ENCODE measurements around the gene ZFP28. TPM values are rescaled to one million over a fixed set of nuclear protein-coding genes. Genes with fewer than 3 reads are reported as not detected.

Gene ZFP28
- polyA plus RNA-seq (2012; ENCODE audit: insufficient read depth, insufficient read length): 1.9 TPM

DNA sequence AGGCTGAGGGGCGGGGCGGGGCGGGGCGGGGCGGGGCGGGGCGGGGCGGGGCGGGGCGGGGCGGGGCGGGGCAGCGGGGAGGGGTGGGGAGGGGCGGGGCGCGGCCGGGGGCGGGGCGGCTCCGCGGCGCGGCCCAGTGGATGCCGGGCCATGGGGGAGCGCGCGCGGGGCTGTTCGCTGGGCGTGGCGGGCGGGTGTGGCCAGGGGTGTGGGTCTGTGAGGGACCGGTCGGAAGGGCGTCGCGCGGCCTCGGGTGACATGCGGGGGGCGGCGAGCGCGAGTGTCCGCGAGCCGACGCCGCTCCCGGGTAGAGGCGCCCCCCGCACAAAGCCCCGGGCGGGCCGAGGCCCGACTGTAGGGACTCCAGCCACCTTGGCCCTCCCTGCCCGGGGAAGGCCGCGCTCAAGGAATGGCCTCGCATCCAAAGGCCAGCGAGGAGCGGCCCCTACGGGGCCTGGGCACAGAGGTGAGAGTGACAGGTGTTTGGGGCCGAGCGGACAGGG is at the start of gene ZFP28:
ZFP28 (plus strand) TSS at position 188 of the 503 bp plus-strand sequence; CDS start at position 259, 71 bp downstream.
- no peak for DNase-seq (ENCODE audit: low read depth, low spot score)
- H3K4me3 ChIP-seq (ENCODE audit: low read length): no peak within 1 kb of the TSS

DNA sequence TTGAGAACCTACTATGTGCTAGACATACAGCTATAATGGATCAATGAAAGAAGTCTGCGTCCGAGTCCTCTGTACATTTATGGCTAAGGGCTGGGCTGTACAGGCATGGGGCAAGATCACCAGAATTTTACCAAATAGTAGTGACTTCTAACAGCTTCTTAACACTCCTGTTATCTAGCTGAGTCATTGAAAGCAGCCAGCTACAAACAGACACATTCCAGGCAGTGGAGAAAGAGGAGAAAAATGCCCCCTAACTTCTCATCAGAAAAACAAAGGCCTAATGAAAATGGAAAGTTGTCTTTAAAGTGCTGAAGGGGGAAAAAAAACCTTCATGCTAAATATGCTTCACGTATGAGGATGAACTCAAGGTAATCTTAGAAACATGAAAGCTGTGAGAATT is 47.3 kb upstream of the ZFP28 start:
- DNase-seq (ENCODE audit: low read depth, low spot score): no peak

DNA sequence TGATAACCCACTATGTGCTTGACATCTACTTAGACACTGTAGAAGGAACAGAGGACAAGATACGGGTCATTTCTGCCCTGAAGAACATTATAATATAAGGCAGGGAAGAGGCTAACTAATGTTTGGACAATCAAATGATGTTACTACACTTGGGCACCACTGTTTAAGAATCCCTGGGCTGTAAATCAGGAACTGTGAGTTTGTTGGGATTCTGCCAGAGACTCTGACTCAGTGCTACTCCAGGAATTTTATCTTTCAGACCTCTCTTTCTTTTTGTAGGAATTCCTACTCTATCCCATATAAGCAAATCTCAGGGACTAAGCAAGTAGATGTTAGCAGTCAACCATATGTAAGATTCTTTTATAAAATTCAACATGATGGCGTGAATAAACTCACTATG is 34.2 kb upstream of the ZFP28 start:
- H3K4me3 ChIP-seq (ENCODE audit: low read length): no peak overlapping the region
- no peak for DNase-seq (ENCODE audit: low read depth, low spot score)

More for the DNA sequence above, 47.3 kb upstream of the ZFP28 start:
- H3K4me3 ChIP-seq (ENCODE audit: low read length): no peak overlapping the region

DNA sequence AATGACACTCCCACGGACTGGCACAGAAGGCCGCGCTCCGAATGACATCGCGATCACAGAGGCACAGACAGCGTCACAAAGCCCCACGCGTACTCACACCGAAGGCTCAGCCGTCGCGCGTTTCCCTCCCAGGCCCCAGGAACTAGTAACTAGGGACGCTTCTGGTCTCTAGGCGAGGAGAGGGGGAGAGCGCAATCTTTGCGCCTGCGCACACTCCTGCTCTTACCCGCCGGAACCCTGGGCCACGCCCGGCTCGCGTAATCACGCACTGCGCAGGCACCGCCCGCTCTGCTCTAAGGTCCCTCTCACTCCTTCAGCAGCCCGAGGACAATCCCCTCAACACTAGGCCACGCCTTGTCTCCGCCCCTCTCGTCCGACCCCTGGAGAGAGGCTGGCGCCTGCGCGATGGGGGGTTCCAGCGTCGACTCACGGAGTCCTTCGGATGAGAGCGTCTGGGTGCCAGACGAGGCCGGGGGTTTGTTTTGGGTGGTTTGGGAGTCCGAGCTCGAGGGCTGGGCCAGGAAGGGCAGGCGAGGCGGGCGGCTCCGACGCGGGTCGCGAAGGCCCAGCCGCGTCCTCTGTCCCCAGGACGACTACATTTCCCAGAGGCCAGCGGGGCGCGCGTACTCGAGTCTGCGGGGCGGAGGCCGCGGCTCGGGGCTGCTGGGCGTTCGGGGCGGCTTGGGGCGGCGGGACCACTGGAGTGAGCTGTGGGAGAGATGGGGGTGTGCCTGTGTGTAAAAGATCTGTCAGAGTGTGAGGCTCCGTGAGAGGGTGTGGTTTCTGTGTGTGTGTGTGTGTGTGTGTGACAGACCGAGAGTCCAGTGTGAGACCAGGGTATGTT is 31.1 kb upstream of the ZFP28 start, which contains the start of gene ZNF471:
ZNF471 (plus strand) TSS at position 410 of the 844 bp plus-strand sequence. CDS start 3,717 bp downstream, outside the sequence.
- H3K4me3 ChIP-seq (ENCODE audit: low read length): no peak within 1 kb of the TSS
- DNase-seq (ENCODE audit: low read depth, low spot score): no peak

DNA sequence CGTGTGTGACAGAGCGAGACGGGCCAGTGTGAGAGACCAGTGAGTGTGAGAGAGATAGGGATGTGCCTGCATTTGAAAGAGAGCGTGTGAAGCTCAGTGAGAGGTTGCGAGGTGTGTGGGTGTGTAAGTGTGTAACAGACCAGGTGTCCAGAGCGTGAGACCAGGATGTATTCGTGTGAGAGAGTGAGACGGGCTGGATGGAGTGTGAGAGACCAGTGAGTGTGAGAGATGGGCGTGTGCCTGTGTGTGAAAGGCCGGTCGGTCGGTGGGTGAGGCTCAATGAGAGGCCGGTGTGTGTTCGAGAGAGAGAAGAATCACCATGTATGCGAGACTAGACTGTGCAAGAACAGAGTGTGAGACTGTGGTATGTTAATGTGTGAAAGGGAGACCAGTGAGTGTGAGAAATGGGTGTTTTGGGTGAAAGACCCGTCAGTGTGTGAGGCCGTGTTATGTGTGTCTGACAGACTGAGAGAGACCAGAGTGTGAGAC is 30.4 kb upstream of the ZFP28 start:
- no peak overlapping the region for H3K4me3 ChIP-seq (ENCODE audit: low read length)
- DNase-seq (ENCODE audit: low read depth, low spot score): no peak

DNA sequence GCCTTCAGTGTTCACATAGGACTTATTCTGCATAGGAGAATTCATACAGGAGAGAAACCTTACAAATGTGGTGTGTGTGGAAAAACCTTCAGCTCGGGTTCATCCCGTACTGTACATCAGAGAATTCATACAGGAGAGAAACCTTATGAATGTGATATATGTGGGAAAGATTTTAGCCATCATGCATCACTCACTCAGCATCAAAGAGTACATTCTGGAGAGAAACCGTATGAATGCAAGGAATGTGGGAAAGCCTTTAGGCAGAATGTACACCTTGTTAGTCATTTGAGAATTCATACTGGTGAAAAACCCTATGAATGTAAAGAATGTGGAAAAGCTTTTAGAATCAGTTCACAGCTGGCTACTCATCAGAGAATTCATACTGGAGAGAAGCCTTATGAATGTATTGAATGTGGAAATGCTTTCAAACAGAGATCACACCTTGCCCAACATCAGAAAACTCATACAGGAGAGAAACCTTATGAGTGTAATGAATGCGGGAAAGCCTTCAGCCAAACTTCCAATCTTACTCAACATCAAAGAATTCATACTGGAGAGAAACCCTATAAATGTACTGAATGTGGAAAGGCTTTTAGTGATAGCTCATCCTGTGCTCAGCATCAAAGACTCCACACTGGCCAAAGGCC is 13.4 kb upstream of the ZFP28 start:
- no peak for DNase-seq (ENCODE audit: low read depth, low spot score)
- H3K4me3 ChIP-seq (ENCODE audit: low read length): no peak overlapping the region

DNA sequence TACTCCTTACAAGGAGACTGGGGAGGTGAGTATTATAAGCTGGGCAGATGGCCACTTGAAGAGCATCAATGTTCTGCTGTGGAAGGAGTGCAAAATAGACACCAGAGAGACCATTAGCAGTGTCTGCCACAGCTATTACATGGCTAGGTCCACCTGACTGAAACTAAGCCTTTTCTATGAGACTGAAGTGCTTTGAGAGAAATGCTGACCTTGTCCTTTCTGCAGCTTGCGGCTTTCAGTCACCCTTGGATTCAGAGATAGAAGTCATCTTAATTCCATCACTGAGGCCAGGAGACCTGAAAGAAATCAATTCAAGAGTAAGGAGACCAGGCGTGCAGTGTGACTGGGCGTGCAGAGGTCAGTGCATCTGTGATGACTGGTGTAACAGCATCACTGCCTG is 1.3 kb upstream of the ZFP28 start:
- DNase-seq (ENCODE audit: low read depth, low spot score): no peak
- no peak overlapping the region for H3K4me3 ChIP-seq (ENCODE audit: low read length)

DNA sequence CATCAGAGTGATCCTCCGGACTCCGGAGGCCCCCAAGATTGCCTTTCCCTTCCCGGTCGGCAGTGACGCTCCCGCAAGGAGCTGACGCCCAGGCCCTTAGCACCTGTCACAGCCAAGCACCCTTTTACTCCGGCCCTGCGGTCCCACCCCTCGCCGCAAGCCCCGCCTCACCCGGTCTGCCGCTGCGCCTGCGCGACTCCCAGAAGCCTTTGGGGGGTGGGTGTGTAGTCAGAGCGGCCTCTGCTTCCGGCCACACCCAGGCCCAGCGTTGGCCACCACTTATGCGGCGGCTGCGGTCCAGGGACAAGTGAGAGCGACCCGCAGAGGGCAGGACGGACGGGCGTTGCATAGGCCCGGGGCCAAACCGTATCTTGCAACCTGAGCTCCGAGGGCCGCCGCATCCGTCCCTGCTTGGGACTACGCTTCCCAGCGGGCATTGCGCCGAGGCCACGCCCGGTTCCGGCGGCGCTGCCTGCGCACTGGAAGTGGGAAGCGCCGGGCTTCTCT is 441 bp upstream of the ZFP28 start:
- H3K4me3 ChIP-seq (ENCODE audit: low read length): no peak overlapping the region
- no peak for DNase-seq (ENCODE audit: low read depth, low spot score)

DNA sequence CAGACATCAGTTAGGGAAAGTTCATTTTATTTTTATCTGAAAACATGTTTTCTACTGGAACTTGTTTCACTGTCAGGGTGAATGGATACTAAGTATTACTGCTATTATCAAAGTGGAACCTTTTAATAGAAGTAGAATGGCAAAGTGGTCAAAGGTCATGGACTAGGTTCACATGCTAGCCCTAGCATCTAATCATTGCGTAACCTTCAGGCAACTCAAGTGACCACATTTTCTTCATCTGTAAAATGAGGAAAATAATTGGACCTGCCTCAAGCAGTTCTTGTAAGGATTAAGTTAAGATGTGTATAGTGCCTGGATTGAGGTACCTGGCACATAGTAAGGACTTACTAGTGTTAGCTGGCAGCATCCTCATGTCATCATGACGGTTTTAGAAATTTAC is 5.0 kb downstream of the ZFP28 start:
- no peak overlapping the region for H3K4me3 ChIP-seq (ENCODE audit: low read length)
- DNase-seq (ENCODE audit: low read depth, low spot score): no peak

DNA sequence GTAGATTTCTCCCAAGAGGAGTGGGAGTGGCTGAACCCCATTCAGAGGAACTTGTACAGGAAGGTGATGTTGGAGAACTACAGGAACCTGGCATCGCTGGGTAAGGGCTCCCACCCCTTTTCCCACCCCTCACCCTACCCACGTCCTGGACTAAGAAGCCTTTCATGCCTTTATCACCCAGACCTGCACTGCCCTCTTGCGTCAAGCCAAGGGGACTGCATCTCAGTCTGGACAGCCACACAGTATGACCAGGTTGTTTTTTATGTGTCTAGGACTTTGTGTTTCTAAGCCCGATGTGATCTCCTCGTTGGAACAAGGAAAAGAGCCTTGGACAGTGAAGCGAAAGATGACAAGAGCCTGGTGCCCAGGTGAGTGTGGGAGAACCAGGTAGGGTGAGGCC is 8.8 kb downstream of the ZFP28 start:
- H3K4me3 ChIP-seq (ENCODE audit: low read length): no peak overlapping the region
- DNase-seq (ENCODE audit: low read depth, low spot score): no peak

DNA sequence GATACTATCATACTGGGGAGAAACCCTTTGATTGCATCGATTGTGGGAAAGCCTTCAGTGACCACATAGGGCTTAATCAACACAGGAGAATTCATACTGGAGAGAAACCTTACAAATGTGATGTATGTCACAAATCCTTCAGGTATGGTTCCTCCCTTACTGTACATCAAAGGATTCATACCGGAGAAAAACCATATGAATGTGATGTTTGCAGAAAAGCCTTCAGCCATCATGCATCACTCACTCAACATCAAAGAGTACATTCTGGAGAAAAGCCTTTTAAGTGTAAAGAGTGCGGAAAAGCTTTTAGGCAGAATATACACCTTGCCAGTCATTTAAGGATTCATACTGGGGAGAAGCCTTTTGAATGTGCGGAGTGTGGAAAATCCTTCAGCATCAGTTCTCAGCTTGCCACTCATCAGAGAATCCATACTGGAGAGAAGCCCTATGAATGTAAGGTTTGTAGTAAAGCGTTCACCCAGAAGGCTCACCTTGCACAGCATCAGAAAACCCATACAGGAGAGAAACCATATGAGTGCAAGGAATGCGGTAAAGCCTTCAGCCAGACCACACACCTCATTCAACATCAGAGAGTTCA is 15.6 kb downstream of the ZFP28 start:
- H3K4me3 ChIP-seq (ENCODE audit: low read length): no peak overlapping the region
- DNase-seq (ENCODE audit: low read depth, low spot score): no peak

DNA sequence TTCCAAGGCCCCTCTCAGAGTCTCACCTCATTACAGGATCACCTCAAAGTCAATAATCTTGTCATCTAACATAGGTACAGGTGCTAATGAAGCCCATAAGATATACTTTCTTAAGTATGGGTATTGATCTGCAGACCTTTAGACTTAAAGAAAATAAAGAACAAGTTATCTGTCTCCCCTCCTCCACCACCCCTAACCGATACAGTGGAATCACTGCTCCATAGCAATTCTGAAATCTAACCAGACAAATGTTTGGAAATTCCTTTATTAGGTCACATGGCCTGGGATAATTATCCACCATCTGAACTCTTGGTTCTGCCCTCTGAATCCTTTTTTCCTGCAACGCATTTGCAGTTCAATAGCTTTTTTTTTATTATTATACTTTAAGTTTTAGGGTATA is 24.0 kb downstream of the ZFP28 start:
- H3K4me3 ChIP-seq (ENCODE audit: low read length): no peak overlapping the region

DNA sequence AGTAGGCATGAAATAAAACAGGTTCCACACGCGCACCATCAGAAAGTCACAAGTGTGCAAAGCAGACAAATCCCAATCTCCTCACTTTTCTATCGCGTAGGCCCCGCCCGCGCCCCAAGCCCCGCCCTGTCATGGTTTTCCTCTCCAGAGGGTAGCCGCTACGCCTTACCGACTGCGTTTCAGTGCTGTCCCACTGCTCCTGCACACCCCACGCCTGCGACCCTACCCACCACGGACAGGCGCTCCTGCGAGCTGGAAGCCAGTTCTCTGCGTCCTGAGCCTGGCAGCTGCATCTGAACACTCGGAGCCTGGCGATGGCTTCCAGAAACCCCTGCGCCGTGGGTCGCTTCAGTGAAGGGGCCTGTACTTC is 28.1 kb downstream of the ZFP28 start:
- DNase-seq (ENCODE audit: low read depth, low spot score): no peak
- no peak overlapping the region for H3K4me3 ChIP-seq (ENCODE audit: low read length)

More for the DNA sequence above, 24.0 kb downstream of the ZFP28 start:
- no peak for DNase-seq (ENCODE audit: low read depth, low spot score)

DNA sequence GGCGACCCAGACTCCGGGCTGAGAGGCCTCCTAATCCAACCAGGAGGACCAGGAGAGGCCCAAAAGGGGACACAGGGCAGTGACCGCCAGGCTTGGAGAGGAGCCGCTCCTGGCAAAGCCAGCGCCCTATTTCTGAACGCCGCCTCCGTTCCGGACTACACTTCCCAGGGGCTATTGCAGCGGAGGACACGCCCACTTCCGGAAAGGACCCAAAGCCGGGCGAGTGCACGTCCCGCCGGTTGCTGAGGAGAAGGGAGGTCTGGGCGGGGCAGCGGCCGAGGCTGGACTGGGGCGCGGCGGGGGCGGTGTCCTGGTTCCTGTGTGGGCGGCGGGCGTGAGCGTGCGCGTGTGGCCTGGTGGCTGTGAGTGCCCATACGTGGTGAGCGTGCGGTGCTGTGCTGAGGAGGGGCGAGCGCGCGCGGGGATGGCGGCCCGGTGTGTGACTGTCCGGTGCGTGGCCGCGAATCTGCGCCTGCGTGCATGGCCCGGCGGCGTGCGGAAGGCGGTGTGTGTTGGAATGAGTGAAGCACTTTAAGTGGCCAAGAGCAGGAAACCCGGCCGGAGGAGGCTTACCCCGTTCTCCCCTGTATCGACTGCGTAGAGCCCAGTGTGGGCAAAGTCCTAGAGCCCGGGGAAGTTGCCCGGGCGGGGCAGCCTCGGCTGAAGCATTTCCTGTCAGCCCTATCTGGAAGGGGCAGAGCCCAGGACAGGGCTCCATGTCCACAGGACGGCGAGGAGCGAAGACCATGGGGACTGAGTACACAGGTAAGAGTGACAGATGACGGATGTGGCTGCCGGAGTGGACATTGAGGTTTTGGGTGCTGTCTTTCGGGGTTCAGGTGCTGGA is 28.7 kb downstream of the ZFP28 start, which contains the start of gene ZNF470:
ZNF470 (plus strand) TSS at position 195 of the 847 bp plus-strand sequence. CDS start 2,844 bp downstream, outside the sequence.
- H3K4me3 ChIP-seq (ENCODE audit: low read length): no peak within 1 kb of the TSS
- no peak for DNase-seq (ENCODE audit: low read depth, low spot score)

DNA sequence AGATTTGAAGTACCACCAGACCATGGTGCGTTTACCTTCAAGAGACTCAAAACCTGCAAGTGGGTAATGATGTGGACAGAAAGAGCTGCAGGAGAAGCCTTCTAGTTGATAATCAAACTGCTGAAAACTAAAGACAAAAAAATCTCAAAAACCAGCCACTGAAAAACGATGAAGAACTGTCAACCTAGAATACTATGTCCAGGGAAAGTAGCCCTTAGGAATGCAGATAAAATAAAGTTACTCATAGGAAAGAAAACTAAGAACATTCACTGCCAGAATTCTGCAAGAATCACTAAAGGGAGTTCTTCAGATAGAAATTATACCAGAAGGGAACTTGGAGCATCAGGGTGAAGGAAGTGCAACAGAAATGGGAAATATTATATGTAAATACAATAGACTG is 33.8 kb downstream of the ZFP28 start:
- DNase-seq (ENCODE audit: low read depth, low spot score): no peak
- H3K4me3 ChIP-seq (ENCODE audit: low read length): no peak overlapping the region

DNA sequence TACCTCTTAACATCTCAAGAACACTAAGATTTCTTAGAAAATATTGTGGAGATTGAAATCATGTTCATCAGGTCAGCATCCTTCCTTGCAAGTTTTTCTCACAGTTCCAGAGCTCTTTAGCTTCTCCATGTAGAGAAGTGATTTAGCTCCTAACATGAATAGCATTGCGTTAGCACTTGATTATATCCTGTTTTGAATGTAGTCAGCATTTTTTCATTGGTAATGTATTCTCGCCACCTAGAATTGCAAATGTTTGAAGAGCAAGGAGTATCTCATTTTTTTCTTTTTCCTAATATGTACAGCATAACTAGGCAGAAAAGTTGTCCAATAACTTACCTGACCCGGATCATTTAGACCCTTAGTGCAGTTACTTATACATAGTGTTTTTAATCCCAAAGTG is 35.2 kb downstream of the ZFP28 start:
- no peak for DNase-seq (ENCODE audit: low read depth, low spot score)
- H3K4me3 ChIP-seq (ENCODE audit: low read length): no peak overlapping the region

DNA sequence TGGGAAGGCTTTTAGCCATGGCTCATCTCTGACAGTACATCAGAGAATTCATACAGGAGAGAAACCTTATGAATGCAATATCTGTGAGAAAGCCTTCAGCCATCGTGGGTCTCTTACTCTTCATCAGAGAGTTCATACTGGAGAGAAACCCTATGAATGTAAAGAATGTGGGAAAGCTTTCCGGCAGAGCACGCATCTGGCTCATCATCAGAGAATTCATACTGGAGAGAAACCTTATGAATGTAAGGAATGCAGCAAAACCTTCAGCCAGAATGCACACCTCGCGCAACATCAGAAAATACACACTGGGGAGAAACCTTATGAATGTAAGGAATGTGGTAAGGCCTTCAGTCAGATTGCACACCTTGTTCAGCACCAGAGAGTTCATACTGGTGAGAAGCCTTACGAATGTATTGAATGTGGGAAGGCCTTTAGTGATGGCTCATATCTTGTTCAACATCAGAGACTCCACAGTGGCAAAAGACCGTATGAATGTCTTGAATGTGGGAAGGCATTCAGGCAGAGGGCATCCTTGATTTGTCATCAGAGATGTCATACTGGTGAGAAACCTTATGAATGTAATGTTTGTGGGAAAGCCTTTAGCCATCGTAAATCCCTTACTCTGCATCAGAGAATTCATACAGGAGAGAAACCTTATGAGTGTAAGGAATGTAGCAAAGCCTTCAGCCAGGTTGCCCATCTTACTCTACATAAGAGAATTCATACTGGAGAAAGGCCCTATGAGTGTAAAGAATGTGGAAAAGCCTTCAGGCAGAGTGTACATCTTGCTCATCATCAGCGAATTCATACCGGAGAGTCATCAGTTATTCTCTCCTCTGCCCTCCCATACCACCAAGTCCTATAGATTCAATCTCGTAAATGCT is 39.2 kb downstream of the ZFP28 start:
- no peak overlapping the region for H3K4me3 ChIP-seq (ENCODE audit: low read length)
- DNase-seq (ENCODE audit: low read depth, low spot score): no peak

DNA sequence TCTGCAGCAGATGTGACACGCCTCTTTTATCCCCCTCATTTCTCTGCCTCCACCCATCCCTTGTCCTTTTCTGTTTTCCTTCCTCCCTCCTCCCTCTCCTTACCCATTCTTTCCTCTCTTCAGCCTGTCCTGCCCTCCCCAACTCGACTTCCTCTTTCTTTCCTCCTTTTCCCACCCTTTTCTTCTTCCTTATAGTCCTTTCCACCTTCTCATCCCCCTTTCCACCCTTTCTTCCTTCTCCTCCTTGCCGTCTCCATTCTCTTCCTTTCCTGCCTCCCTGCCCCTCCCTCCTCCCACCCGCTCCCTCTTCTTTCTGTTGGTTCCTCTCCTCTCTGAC is 55.7 kb downstream of the ZFP28 start:
- no peak for DNase-seq (ENCODE audit: low read depth, low spot score)
- peak overlapping the region; percentile 97; the same call in 1 of the 2 replicates for H3K4me3 ChIP-seq (ENCODE audit: low read length)
